Stomach (tissue), 9 donors: Measurements from ENCODE around the gene RASL12. TPM values are rescaled to one million over a fixed set of nuclear protein-coding genes. Genes with fewer than 3 reads are reported as not detected.

Experiments
- DNase-seq, 2 donors: peaks; one replicate each; pipeline versions ENCODE4 v3.0.0 to v3.0.0-alpha.2; 2013 to 2019
- H3K27ac ChIP-seq, 5 donors: fragments of 200-600 bp in 4 of 5; sonication (generic) in 4 of 5; one replicate each; pipeline ENCODE4 v1.5.1; 2013 to 2019; ENCODE audit warnings: mild to moderate bottlenecking in 1 of 5, moderate library complexity in 1 of 5
- H3K27me3 ChIP-seq, 3 donors: fragments of 200-600 bp; sonication (generic); one replicate each; pipeline ENCODE4 v1.5.1; 2017 to 2019; ENCODE audit warnings: mixed run types in 1 of 3
- H3K36me3 ChIP-seq, 4 donors: fragments of 200-600 bp; sonication (generic); 1 replicate in 3 of 4; 2 replicates in 1 of 4; pipeline ENCODE4 v1.5.1; 2016 to 2019
- H3K4me1 ChIP-seq, 4 donors: fragments of 200-600 bp; sonication (generic); one replicate each; pipeline ENCODE4 v1.5.1; 2016 to 2019
- H3K4me3 ChIP-seq, 4 donors: fragments of 200-600 bp; sonication (generic) in 3 of 4; one replicate each; pipeline ENCODE4 v1.5.1; 2016 to 2019; ENCODE audit warnings: mild to moderate bottlenecking in 1 of 4
- H3K9me3 ChIP-seq, 4 donors: fragments of 200-600 bp; sonication (generic); one replicate each; pipeline ENCODE4 v1.5.1; 2016 to 2019
- CTCF ChIP-seq, 7 experiments: fragments of 450-650 bp in 4 of 7; fragments of 200-600 bp in 3 of 7; sonication (generic) in 3 of 7; IDR thresholded peaks; one replicate each; pipeline ENCODE4 v1.5.1; 2016 to 2019; ENCODE audit warnings: antibody characterized with exemption in 7 of 7, control low read depth in 2 of 7, mild to moderate bottlenecking in 1 of 7
- EP300 ChIP-seq: sonication (generic); formaldehyde crosslinking; IDR thresholded peaks from one replicate; pipeline ENCODE4 v1.6.1; 2017; ENCODE audit warnings: antibody characterized with exemption
- POLR2A ChIP-seq, 4 donors: fragments of 450-650 bp; IDR thresholded peaks; one replicate each; pipeline ENCODE4 v1.6.1; 2016; ENCODE audit warnings: antibody characterized with exemption in 4 of 4, control low read depth in 2 of 4, mild to moderate bottlenecking in 1 of 4, moderate library complexity in 1 of 4
- POLR2AphosphoS5 ChIP-seq, 3 donors: sonication (generic); formaldehyde crosslinking; IDR thresholded peaks; one replicate each; pipeline ENCODE4 v1.6.1; 2016; ENCODE audit warnings: antibody characterized with exemption in 3 of 3
- WGBS, 5 donors: extraction: QIAGEN DNeasy Blood & Tissue Kit in 3 of 5; methylation state at CpG; one replicate each; pipeline versions ENCODE4 v1.1.5 to v1.1.7; 2013 to 2018; 5-methylcytosine and 5-hydroxymethylcytosine counted together
- intact Hi-C: fragments of 100-400 bp; cut with DNase I; formaldehyde crosslinking; loops from one replicate; pipeline ENCODE4 v1.15.1; 2023; ENCODE audit warnings: low total_unique reads
- polyA plus RNA-seq, 3 donors: library from polyadenylated mRNA; stranded (reverse); fragments of 200-250 nt; gene quantifications; one replicate each; pipeline ENCODE4 v1.2.3, GENCODE V29; 2013
- total RNA-seq, 5 donors: library from RNA; depleted of rRNA; stranded (reverse); fragments of >200 nt; gene quantifications; one replicate each; pipeline versions ENCODE4 v1.1.0 to v1.2.3, GENCODE V29; 2014 to 2016
- donor health status: healthy with polysubstance abuse.
- donor health status: Bipolar disorder and iron deficiency.
- donor health status: healthy.

The RASL12 gene
- total and polyA plus RNA-seq, 8 donors: 0.58 to 27.7 (median 10.9) TPM

GRCh38 chr15:65097651-65098263, 30.0 kb upstream of the RASL12 start:
- H3K36me3 ChIP-seq: peaks cover 33 to 64% (median 60%) of the 10 kb centered on the region in 4 donors
- no peak for DNase-seq
- H3K9me3 ChIP-seq: no peaks in the 10 kb centered on the region
- no peak overlapping the region for H3K4me3 ChIP-seq
- no peaks in the 10 kb centered on the region for H3K27me3 ChIP-seq
- peaks cover 0 to 31% (median 4%) of the 10 kb centered on the region in 4 donors for H3K4me1 ChIP-seq
- no peak for TF ChIP-seq POLR2AphosphoS5 (IDR thresholded peaks at IDR 0.05)
- no peak for TF ChIP-seq POLR2A (IDR thresholded peaks at IDR 0.05)
- TF ChIP-seq CTCF (IDR thresholded peaks at IDR 0.05): no peak
- TF ChIP-seq EP300: no peak
- no peak overlapping the region for H3K27ac ChIP-seq
- intact Hi-C loops: no loop called here
- WGBS, 5 donors: 92 to 98% (median 96%) methylated on average over 7 of the region's 7 CpGs

- Histone ChIP-seq H3K27ac (no peak overlapping the region), H3K36me3 (peaks cover 33 to 55% (median 53%) of the 10 kb centered on the region in 4 donors), H3K4me1 (peaks cover 0 to 35% (median 3%) of the 10 kb centered on the region in 4 donors), H3K27me3 (no peaks in the 10 kb centered on the region), H3K4me3 (no peak overlapping the region), H3K9me3 (no peaks in the 10 kb centered on the region)
- DNase-seq: no peak
- no peak for TF ChIP-seq POLR2A (IDR thresholded peaks at IDR 0.05)
- no peak for TF ChIP-seq EP300
- no peak for TF ChIP-seq CTCF (IDR thresholded peaks at IDR 0.05)
- no peak for TF ChIP-seq POLR2AphosphoS5 (IDR thresholded peaks at IDR 0.05)
- intact Hi-C loops: no loop called here
- WGBS, 5 donors: 86 to 95% (median 88%) methylated on average over 5 to 6 of the region's 6 CpGs
Observed at GRCh38 chr15:65096481-65097385, 28.9 kb upstream of the RASL12 start.

DNA sequence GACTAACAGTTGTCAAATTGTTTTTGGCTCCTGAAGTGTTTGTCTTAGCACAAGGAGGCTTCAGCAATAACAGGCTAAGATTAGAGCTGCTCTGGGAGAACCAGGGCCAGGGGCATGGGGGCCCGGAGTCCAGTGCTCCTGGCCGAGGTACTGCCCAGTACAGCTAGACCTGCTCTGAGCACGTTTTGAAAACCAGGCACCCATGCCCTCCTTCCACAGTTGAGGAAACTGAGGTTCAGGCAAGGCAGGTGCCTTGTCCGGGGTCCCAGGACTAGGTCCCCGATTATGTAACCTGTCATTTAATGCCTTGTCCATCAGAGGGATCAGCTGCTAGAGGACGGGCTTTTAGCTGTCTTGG, 27.9 kb upstream of the RASL12 start:
- 84 to 98% (median 86%) methylated on average over 6 of the region's 6 CpGs for WGBS, 5 donors
- Histone ChIP-seq H3K27me3 (no peaks in the 10 kb centered on the region), H3K4me3 (no peak overlapping the region), H3K36me3 (peaks cover 29 to 45% (median 43%) of the 10 kb centered on the region in 4 donors), H3K4me1 (peaks cover 0 to 29% (median 0%) of the 10 kb centered on the region in 4 donors), H3K27ac (peak overlapping the region in 1 of 5 donors; percentile 27), H3K9me3 (no peaks in the 10 kb centered on the region)
- TF ChIP-seq POLR2A (IDR thresholded peaks at IDR 0.05) (no peak), CTCF (IDR thresholded peaks at IDR 0.05) (no peak), EP300 (no peak), POLR2AphosphoS5 (IDR thresholded peaks at IDR 0.05) (no peak)
- no peak for DNase-seq
- intact Hi-C loops: no loop called here

DNA sequence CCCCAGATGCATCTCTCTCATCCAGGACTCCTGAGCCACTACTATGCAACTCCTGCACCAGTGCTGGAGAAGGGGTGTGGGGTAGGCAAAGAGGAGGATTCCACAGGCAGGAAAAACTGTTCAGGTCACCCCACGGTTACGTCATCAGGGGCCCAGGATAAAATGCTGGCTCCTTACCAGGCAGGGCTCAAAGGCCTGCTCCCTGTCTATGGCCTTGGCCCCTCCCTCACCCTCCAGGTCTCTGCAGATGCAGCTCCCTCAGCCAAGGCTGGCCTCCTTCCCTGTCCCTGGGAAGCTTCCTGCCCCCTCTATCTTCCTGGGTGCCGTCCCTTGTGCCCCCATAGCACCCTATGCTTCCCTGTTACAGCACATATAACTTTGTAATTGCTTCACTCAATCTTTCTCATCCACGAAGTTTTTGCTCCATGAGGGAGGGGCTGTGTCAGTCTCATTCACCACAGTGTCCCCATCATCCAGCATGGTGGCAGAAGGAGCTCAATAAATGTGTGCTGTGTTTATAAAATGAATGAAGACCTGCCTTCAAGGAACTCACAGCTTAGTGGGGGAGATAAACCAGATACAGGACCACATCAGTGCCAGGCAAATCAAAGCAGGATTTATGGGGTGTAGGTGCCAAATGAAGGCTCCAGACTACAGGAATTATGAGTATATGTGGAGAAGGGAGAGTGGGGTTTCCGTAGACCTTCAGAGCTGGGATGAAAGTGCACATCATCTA, 27.4 kb upstream of the RASL12 start:
- no peaks in the 10 kb centered on the region for H3K27me3 ChIP-seq
- H3K9me3 ChIP-seq: no peaks in the 10 kb centered on the region
- peak overlapping the region in 1 of 5 donors; percentile 27 for H3K27ac ChIP-seq
- H3K4me1 ChIP-seq: peaks cover 0 to 29% (median 0%) of the 10 kb centered on the region in 4 donors
- TF ChIP-seq EP300: no peak
- TF ChIP-seq CTCF (IDR thresholded peaks at IDR 0.05): no peak
- TF ChIP-seq POLR2A (IDR thresholded peaks at IDR 0.05): no peak
- TF ChIP-seq POLR2AphosphoS5 (IDR thresholded peaks at IDR 0.05): no peak
- no peak for DNase-seq
- WGBS, 5 donors: 71 to 78% (median 76%) methylated on average over 5 of the region's 5 CpGs
- no peak overlapping the region for H3K4me3 ChIP-seq
- H3K36me3 ChIP-seq: peaks cover 24 to 40% (median 38%) of the 10 kb centered on the region in 4 donors
- intact Hi-C loops: no loop called here
